HPDE6-E6E7 (cell line): Measurements from ENCODE around the gene MPV17L2.

ENCODE experiments used
- DNase-seq: peaks from one replicate; pipeline ENCODE4 v3.0.0; 2011; ENCODE audit warnings: missing footprints; ENCODE audit errors: extremely low spot score

Gene MPV17L2

GRCh38 chr19:18234194-18234593 lies 41.2 kb downstream of the MPV17L2 start:
- no peak for DNase-seq

GRCh38 chr19:18239303-18239702 lies 46.3 kb downstream of the MPV17L2 start:
- DNase-seq: no peak

GRCh38 chr19:18245297-18245696 lies 52.3 kb downstream of the MPV17L2 start:
- DNase-seq: no peak
